SKM-1 (cell line): ENCODE results near the gene RHOBTB1.

Experiments used
- DNase-seq: peaks from one replicate; lab custom pipeline; 2025; ENCODE audit not compliant: unreplicated experiment; lab: John Stamatoyannopoulos, UW

RHOBTB1 gene

DNA sequence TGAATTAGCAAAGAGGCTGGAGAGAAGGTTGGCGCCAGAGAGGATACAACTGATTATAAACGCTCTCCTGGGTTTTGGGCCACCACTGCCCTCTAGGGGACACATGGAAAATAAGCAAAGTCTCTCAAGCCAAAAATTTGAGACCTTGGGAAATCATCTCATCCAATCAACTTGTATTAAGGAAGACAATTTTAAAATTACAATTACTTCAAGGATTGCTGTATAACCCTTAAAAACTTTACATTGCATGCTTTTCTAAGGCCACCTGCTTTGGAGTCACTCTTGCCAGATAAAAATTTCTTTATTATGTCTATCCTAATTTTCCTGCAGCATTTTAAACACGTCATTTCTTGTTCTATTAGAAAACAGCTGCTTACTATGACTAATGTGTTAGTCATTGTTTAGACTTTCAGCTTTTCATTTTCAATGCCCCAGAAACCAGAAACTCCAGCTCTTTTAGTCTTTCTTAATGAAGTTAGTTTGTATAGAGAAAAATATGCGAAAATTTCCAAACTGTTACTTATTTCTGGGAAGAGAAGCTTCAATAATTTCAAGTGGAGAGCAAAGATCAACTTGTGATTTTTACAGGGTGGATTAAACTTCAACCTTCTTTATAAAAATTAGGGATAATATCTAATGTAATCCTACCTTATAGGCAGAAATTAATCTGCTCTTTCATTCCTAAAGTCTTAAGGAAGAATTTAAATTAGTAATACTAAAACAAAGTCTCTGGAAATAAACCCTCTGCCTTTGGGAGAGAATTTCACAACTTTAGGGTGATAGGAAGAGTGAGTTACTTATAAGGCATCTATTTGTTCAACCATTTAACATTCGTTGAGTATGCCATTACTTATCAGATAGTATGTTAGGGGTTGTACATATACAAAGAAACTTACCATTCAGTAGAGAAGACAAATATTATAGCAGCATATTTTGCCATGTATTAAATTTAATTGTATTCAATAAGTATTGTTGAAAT lies 20.6 kb upstream of the RHOBTB1 start:
- DNase-seq = peak; percentile 22

GRCh38 chr10:60963441-60964256 lies 19.7 kb upstream of the RHOBTB1 start:
- no peak for DNase-seq

GRCh38 chr10:60962946-60963345 lies 19.0 kb upstream of the RHOBTB1 start:
- DNase-seq = no peak

DNA sequence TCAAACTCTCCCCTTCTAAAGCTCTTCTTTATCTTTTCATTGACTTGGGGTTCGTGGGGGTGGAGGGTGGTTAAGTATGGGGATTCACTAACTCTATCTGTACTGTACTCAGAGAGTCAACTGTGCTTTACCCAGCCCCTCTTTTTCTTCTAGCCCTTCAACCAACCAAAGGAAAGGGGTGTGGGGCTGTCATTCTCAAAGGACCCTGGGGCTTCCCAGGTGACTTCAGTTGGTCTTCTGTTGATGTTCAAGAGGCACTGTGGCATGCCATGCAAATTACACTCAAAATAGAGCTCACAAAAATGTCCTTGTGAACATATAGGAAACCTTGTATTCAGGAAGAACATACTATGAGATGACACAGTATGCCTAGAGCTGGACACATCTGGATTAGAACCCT lies 16.9 kb upstream of the RHOBTB1 start:
- DNase-seq = no peak

GRCh38 chr10:60960031-60960430 lies 16.0 kb upstream of the RHOBTB1 start:
- no peak for DNase-seq

- DNase-seq = no peak
These were observed 15.1 kb upstream of the RHOBTB1 start for GRCh38 chr10:60958892-60959601.

- no peak for DNase-seq
These were observed 13.8 kb upstream of the RHOBTB1 start for GRCh38 chr10:60957667-60958221.

GRCh38 chr10:60955957-60956425 lies 12.0 kb upstream of the RHOBTB1 start:
- no peak for DNase-seq

DNA sequence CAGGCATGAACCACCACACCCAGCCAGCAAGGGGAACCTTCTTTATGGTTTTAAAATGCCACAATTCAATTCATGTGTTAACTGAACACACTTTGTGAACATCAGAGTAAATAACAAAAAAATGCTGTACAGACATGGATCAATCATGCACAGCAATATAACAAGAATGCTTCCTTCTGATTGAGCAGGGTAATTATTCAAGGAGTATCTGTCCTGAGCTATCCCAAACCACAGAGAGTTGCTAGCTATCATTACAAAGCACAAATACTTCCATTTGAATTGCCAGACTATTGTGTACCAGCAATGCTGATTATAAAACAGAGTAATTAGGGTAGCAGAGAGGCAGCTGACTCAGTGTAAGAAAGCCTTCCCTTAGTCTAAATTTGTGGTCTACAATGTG lies 11.3 kb upstream of the RHOBTB1 start:
- no peak for DNase-seq

- no peak for DNase-seq
These were observed 10.1 kb upstream of the RHOBTB1 start for GRCh38 chr10:60954035-60954434.

- no peak for DNase-seq
These were observed 9.4 kb upstream of the RHOBTB1 start for GRCh38 chr10:60953420-60953819.

DNA sequence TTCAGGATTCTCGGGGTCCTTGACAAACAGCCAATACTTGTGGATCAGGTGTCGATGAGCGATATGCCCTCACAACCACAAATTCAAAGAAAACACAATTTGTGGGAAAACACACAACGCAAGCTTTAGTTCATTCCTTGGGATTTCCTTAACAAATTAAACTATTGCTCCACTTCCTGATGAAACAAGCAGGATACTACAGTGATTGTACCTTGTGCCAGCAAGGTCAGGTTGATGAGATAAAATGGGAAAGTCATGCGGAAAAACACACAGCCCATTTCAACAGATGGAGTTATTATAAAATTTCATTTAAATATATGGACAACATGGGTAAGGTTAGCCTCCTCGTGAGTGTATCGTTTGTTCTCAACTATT lies 8.8 kb upstream of the RHOBTB1 start:
- no peak for DNase-seq

- no peak for DNase-seq
These were observed 8.3 kb upstream of the RHOBTB1 start for GRCh38 chr10:60952067-60952845.

GRCh38 chr10:60951272-60951724 lies 7.3 kb upstream of the RHOBTB1 start:
- no peak for DNase-seq

- DNase-seq = no peak
These were observed 6.3 kb upstream of the RHOBTB1 start for GRCh38 chr10:60950300-60950699.

DNA sequence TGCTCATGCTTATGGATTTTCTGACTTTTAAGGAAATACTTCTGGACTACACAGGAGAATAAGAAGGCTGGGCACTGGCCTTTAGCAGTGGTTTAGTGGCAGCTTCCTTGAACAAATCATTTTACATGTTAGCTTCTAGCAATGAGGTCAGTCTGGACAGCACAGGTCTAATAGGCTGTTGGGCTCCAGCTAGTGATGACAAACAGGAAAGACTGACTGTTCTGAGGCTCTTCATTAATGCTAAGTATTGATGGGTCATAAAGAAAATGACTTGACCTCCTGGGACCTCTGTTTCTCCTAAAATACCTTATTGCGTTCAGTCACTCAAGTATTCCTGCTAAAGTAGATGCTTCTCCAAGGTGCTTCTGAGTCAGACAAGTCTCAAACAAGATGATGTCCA lies 4.9 kb upstream of the RHOBTB1 start:
- DNase-seq = no peak

DNA sequence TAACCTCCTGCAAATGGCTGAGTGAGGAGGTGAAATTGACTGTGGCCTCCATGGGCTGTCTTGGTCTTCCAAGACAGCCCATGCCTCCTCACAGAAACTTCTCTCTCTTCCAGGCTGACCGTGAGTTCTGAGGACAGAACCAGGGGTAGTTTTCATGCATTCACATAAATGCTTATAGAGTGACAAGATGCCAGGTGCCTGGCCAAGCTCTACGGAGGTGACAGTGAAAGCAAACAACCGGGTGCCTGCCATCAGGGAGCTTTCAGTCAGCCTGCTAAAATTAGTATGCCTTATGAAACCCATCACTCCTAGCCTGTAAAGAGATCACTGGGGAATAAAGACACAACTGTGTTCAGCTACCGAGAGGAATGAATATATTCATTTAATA lies 919 bp upstream of the RHOBTB1 start:
- no peak for DNase-seq

- peak; percentile 22 for DNase-seq
These were observed 498 bp downstream of the RHOBTB1 start for GRCh38 chr10:60943316-60944057.

DNA sequence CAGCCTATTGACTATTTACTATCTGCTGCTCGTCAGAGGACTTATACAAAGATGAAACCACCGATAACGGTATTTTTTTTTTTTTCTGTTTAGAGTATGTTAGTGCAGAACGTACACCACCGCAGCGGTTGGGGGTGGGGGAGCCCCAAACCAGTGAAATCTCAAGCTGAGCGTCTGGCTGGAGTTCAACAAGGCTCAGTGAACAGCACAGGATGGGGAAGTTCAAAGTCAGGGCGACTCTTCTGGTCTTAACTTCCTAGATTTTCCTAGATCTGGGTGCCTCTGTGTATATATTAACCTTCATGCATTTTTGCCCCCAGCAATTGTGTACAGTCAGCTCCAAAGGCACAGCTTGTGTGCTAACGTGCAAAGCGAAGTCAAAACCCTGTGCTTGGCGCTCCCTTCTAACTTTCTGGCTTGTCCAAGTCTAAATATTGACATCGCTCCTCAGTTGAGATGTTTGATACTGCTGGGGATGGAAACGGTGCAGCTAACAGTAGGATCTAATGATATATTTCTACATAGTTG lies 1.1 kb downstream of the RHOBTB1 start:
- DNase-seq = peak; percentile 68
